ENCODE results near the gene SELP. TPM values are rescaled to one million over a fixed set of nuclear protein-coding genes. Genes with fewer than 3 reads are reported as not detected.

The SELP gene
- total and polyA plus RNA-seq, 2 of the 8 experiments (the other 6 are each of a cell fraction or from before 2014, with no cell fraction given), result not detected

DNA sequence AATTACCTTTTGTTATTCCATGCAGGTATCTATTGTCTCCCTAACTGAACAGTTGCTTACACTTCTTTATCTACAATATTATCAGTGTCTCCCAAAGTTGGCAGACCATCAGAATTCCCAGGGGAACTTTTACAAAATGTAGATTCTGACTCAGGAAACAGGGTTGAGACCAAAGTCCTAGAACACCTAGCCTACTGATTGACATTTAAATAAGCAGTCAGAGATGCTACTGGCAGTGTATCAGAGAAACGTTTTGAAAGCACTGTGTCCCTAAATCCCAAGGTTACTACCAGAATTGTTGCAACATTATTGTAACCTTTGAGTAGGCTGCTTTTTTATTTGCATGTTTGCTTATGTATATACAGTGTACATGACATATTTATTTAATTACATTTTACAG is 41.8 kb downstream of the SELP start:
- ChIA-PET CTCF (ENCODE audit: partially characterized antibody) (no interaction called here), POLR2A (ENCODE audit: partially characterized antibody) (no interaction called here)
- H3K9me3 ChIP-seq (ENCODE audit: insufficient read depth in 2 of 2, low read depth in 1 of 2, low read length in 1 of 2), result no peaks in the 10 kb centered on the region
- H2BK5ac ChIP-seq (ENCODE audit: low read depth, low read length), result no peak overlapping the region
- 62% methylated on average over 1 of the region's 1 CpG; no CpG with 5 or more reads in 1 of the 2 experiments for WGBS, 2 experiments (ENCODE audit: extremely low coverage in 1 of 2, insufficient coverage in 1 of 2, insufficient read length in 1 of 2, insufficient replicate concordance in 2 of 2, low coverage in 1 of 2, low lambda C conversion rate in 2 of 2, missing lambda C conversion rate in 1 of 2)
- peaks cover 0 to 2% (median under 1%) of the 10 kb centered on the region in 4 experiments; a peak in 3 of 7 replicates for H3K4me1 ChIP-seq (replicated peaks in 1 of 4; ENCODE audit: control insufficient read depth in 3 of 4, insufficient read depth in 4 of 4, low read length in 3 of 4)
- no peak overlapping the region for H3K27ac ChIP-seq (ENCODE audit: low read depth, low read length)
- H4K8ac ChIP-seq (ENCODE audit: extremely low read depth, insufficient read depth, low read length), result no peak overlapping the region
- no peaks in the 10 kb centered on the region for H4K20me1 ChIP-seq (replicated peaks in 1 of 2; ENCODE audit: control insufficient read depth in 1 of 2, insufficient read depth in 2 of 2, low read length in 2 of 2)
- no peak overlapping the region for H3K18ac ChIP-seq (ENCODE audit: extremely low read depth, low read length)
- FAIRE-seq (no peak), DNase-seq (ENCODE audit: low read depth in 1 of 2, low spot score in 2 of 2) (no peak)
- no peaks in the 10 kb centered on the region for H3K23me2 ChIP-seq (ENCODE audit: low read depth, low read length)
- no peak overlapping the region for H3K14ac ChIP-seq (ENCODE audit: insufficient read length)
- H4K91ac ChIP-seq (replicated peaks; ENCODE audit: insufficient read length, low read length), result no peak overlapping the region
- H3K79me1 ChIP-seq (ENCODE audit: low read depth, low read length), result no peaks in the 10 kb centered on the region
- no peaks in the 10 kb centered on the region for H3K36me3 ChIP-seq (ENCODE audit: control insufficient read depth in 2 of 4, insufficient read depth in 4 of 4, low read length in 3 of 4)
- H2AFZ ChIP-seq (ENCODE audit: low read length), result no peak overlapping the region
- no peak overlapping the region for H2BK15ac ChIP-seq (ENCODE audit: low read length)
- no peak overlapping the region for H2AK5ac ChIP-seq (ENCODE audit: low read depth, low read length)
- H3K4ac ChIP-seq (replicated peaks; ENCODE audit: insufficient read length, low read depth, low read length), result no peak overlapping the region
- H3K79me2 ChIP-seq (ENCODE audit: control insufficient read depth in 1 of 2, insufficient read depth in 2 of 2, low read length in 2 of 2), result no peaks in the 10 kb centered on the region
- no peak overlapping the region for H3K4me3 ChIP-seq (ENCODE audit: extremely low read depth in 1 of 4, insufficient read depth in 2 of 4, low read depth in 3 of 4, low read length in 4 of 4)
- no peak overlapping the region for H2BK12ac ChIP-seq (ENCODE audit: low read depth, low read length)
- no peak overlapping the region for H3K23ac ChIP-seq (ENCODE audit: insufficient read length)
- TF ChIP-seq SUZ12 (IDR thresholded peaks at IDR 0.05; ENCODE audit: low read length) (no peak), TCF12 (IDR thresholded peaks at IDR 0.05; ENCODE audit: low read depth, low read length) (no peak), CHD1 (IDR thresholded peaks at IDR 0.05; ENCODE audit: low read depth, low read length) (no peak), CHD2 (IDR thresholded peaks at IDR 0.05; ENCODE audit: low read length) (no peak), HDAC2 (IDR thresholded peaks at IDR 0.05; ENCODE audit: borderline replicate concordance in 1 of 2, low read depth in 2 of 2, low read length in 2 of 2) (no peak), SP1 (IDR thresholded peaks at IDR 0.05; ENCODE audit: low read depth, low read length) (no peak), CTBP2 (IDR thresholded peaks at IDR 0.05; ENCODE audit: borderline replicate concordance, insufficient read depth, insufficient read length, low read length) (no peak), CREB1 (IDR thresholded peaks at IDR 0.05) (no peak)
- TF ChIP-seq, protein P1, sequence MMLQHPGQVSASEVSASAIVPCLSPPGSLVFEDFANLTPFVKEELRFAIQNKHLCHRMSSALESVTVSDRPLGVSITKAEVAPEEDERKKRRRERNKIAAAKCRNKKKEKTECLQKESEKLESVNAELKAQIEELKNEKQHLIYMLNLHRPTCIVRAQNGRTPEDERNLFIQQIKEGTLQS (IDR thresholded peaks at IDR 0.05; ENCODE audit: insufficient read depth, low read depth, low read length), result no peak
- H2BK20ac ChIP-seq (ENCODE audit: low read length), result no peak overlapping the region
- no peak overlapping the region for H3K9ac ChIP-seq (replicated peaks in 1 of 4; ENCODE audit: extremely low read depth in 1 of 4, low read depth in 3 of 4, low read length in 3 of 4)
- no peak overlapping the region for H3K56ac ChIP-seq (replicated peaks; ENCODE audit: insufficient read length, low read depth, low read length)
- H2BK120ac ChIP-seq (replicated peaks; ENCODE audit: low read depth, low read length), result no peak overlapping the region
- H3K4me2 ChIP-seq (ENCODE audit: insufficient read depth in 1 of 2, low read depth in 2 of 2, low read length in 2 of 2), result no peak overlapping the region
- no peaks in the 10 kb centered on the region; a peak in 1 of 7 replicates for H3K27me3 ChIP-seq (replicated peaks in 1 of 4; ENCODE audit: control insufficient read depth in 3 of 4, extremely low read depth in 1 of 4, insufficient read depth in 3 of 4, low read length in 3 of 4)
- no peak overlapping the region for H4K5ac ChIP-seq (ENCODE audit: insufficient read length, low read depth, low read length)
